CD14-positive monocyte (primary cell): ENCODE results near the gene XIRP2. TPM values are rescaled to one million over a fixed set of nuclear protein-coding genes. Genes with fewer than 3 reads are reported as not detected.

Experiments used
- DNase-seq, 3 donors: peaks; one replicate each; pipeline ENCODE4 v3.0.0-alpha.2; 2011 to 2022
- H2AFZ ChIP-seq: 2 replicates; pipeline ENCODE4 v1.6.0; 2012; ENCODE audit warnings: mild to moderate bottlenecking, low read depth, low read length, inconsistent platforms; ENCODE audit not compliant: insufficient read depth, poor library complexity, severe bottlenecking
- H3K27ac ChIP-seq, 2 donors: 1 replicate in 1 of 2; 2 replicates in 1 of 2; pipeline ENCODE4 v1.5.1; 2012 to 2013; ENCODE audit warnings: low read length in 2 of 2, control low read depth in 1 of 2, inconsistent platforms in 1 of 2, low read depth in 1 of 2, mild to moderate bottlenecking in 1 of 2
- H3K27me3 ChIP-seq, 2 donors: one replicate each; pipeline versions ENCODE4 v1.6.0 to v1.6.1; 2011 to 2013; ENCODE audit warnings: low read length in 2 of 2; ENCODE audit not compliant: control insufficient read depth in 2 of 2, insufficient read depth in 2 of 2
- H3K36me3 ChIP-seq, 2 donors: replicated peaks in 1 of 2; 1 replicate in 1 of 2; 2 replicates in 1 of 2; pipeline versions ENCODE4 v1.5.1 to v1.6.1; 2012 to 2013; ENCODE audit warnings: low read length in 2 of 2, control low read depth in 1 of 2, inconsistent platforms in 1 of 2, mild to moderate bottlenecking in 1 of 2; ENCODE audit not compliant: insufficient read depth in 2 of 2, control insufficient read depth in 1 of 2
- H3K4me1 ChIP-seq, 2 donors: 1 replicate in 1 of 2; 2 replicates in 1 of 2; pipeline versions ENCODE4 v1.5.1 to v1.6.1; 2012 to 2013; ENCODE audit warnings: low read length in 2 of 2, control low read depth in 1 of 2, inconsistent platforms in 1 of 2, mild to moderate bottlenecking in 1 of 2, moderate library complexity in 1 of 2; ENCODE audit not compliant: insufficient read depth in 2 of 2, control insufficient read depth in 1 of 2
- H3K4me2 ChIP-seq: replicated peaks from 2 replicates; pipeline ENCODE3; 2012; ENCODE audit warnings: low read length, moderate library complexity, mild to moderate bottlenecking; ENCODE audit not compliant: poor library complexity, severe bottlenecking; ENCODE audit errors: extremely low read depth
- H3K4me3 ChIP-seq, 3 experiments: fragments of 200-600 bp in 1 of 3; sonication (generic) in 1 of 3; replicated peaks in 1 of 3; 1 replicate in 2 of 3; 2 replicates in 1 of 3; pipeline ENCODE4 v1.5.1; 2011 to 2013; ENCODE audit warnings: low read length in 3 of 3, mild to moderate bottlenecking in 3 of 3, control low read depth in 2 of 3, low read depth in 2 of 3, inconsistent platforms in 1 of 3, moderate library complexity in 1 of 3
- H3K79me2 ChIP-seq: 2 replicates; pipeline ENCODE4 v1.6.0; 2012; ENCODE audit warnings: mild to moderate bottlenecking, control low read depth, inconsistent platforms, low read length, moderate library complexity; ENCODE audit not compliant: insufficient read depth
- H3K9ac ChIP-seq: 2 replicates; pipeline ENCODE4 v1.6.0; 2017; ENCODE audit warnings: low read length, mild to moderate bottlenecking; ENCODE audit not compliant: insufficient read depth, poor library complexity, severe bottlenecking
- H3K9me3 ChIP-seq, 2 donors: replicated peaks in 1 of 2; 1 replicate in 1 of 2; 2 replicates in 1 of 2; pipeline versions ENCODE4 v1.5.1 to v1.6.1; 2012 to 2013; ENCODE audit warnings: low read length in 2 of 2, control low read depth in 1 of 2; ENCODE audit not compliant: control insufficient read depth in 1 of 2, insufficient read depth in 1 of 2
- H4K20me1 ChIP-seq: 2 replicates; pipeline ENCODE4 v1.6.0; 2012; ENCODE audit warnings: mild to moderate bottlenecking, low read length, control low read depth, moderate library complexity; ENCODE audit not compliant: insufficient read depth
- H3K27ac Mint-ChIP-seq, 7 donors: one replicate each; pipeline ENCODE4 v1.8.0; 2020; ENCODE audit warnings: mild to moderate bottlenecking in 7 of 7, mixed read lengths in 7 of 7, moderate library complexity in 6 of 7, inconsistent platforms in 2 of 7
- H3K27me3 Mint-ChIP-seq, 3 donors: one replicate each; pipeline ENCODE4 v1.8.0; 2021 to 2022; ENCODE audit warnings: low read depth in 3 of 3, mild to moderate bottlenecking in 3 of 3, mixed read lengths in 3 of 3, moderate library complexity in 3 of 3, inconsistent platforms in 1 of 3
- H3K36me3 Mint-ChIP-seq, 2 donors: one replicate each; pipeline ENCODE4 v1.8.0; 2020; ENCODE audit warnings: mixed read lengths in 2 of 2, inconsistent platforms in 1 of 2, mild to moderate bottlenecking in 1 of 2
- H3K4me1 Mint-ChIP-seq: one replicate; pipeline ENCODE4 v1.8.0; 2020; ENCODE audit warnings: mild to moderate bottlenecking, mixed read lengths
- H3K4me3 Mint-ChIP-seq, 2 donors: one replicate each; pipeline ENCODE4 v1.8.0; 2020; ENCODE audit warnings: mild to moderate bottlenecking in 2 of 2, mixed read lengths in 2 of 2, moderate library complexity in 1 of 2
- H3K9me3 Mint-ChIP-seq, 7 donors: one replicate each; pipeline ENCODE4 v1.8.0; 2020 to 2022; ENCODE audit warnings: mixed read lengths in 7 of 7, mild to moderate bottlenecking in 6 of 7, moderate library complexity in 6 of 7, inconsistent platforms in 2 of 7
- CTCF ChIP-seq: fragments of 200-600 bp; IDR thresholded peaks from one replicate; pipeline ENCODE4 v1.8.0; 2022; ENCODE audit warnings: antibody characterized with exemption, mild to moderate bottlenecking
- WGBS: methylation state at CpG from one replicate; pipeline ENCODE4 v1.1.5; 2013; ENCODE audit warnings: missing lambda C conversion rate; ENCODE audit not compliant: insufficient coverage; 5-methylcytosine and 5-hydroxymethylcytosine counted together
- intact Hi-C, 2 donors: fragments of 100-400 bp; cut with micrococcal nuclease; formaldehyde crosslinking; loops; one replicate each; pipeline versions ENCODE4 v1.15.0 to v1.15.1; 2023
- polyA plus RNA-seq, 3 donors: library from polyadenylated mRNA; depleted of rRNA in 1 of 3; unstranded in 2 of 3; stranded (reverse) in 1 of 3; fragments of 300-500 nt in 2 of 3; fragments of >200 nt in 1 of 3; fragmentation: Illumina TruSeq in 2 of 3; gene quantifications; 1 replicate in 2 of 3; 2 replicates in 1 of 3; pipeline ENCODE4 v1.2.3, GENCODE V29; 2012 to 2021

The XIRP2 gene
- polyA plus RNA-seq, 3 donors = not detected

- Histone ChIP-seq H3K4me3 (no peak overlapping the region), H3K9me3 (no peaks in the 10 kb centered on the region), H3K27me3 (no peaks in the 10 kb centered on the region), H3K36me3 (no peaks in the 10 kb centered on the region), H3K27ac (no peak overlapping the region), H2AFZ (no peak overlapping the region), H3K79me2 (no peaks in the 10 kb centered on the region), H4K20me1 (no peaks in the 10 kb centered on the region), H3K9ac (no peak overlapping the region), H3K4me1 (no peaks in the 10 kb centered on the region), H3K4me2 (no peak overlapping the region)
- Mint-ChIP-seq H3K4me3 (no peak overlapping the region), H3K27ac (no peak overlapping the region), H3K27me3 (peaks cover 0 to 2% (median 0%) of the 10 kb centered on the region in 3 donors), H3K36me3 (no peaks in the 10 kb centered on the region), H3K9me3 (peaks cover 0 to 2% (median 0%) of the 10 kb centered on the region in 7 donors), H3K4me1 (peaks cover 2% of the 10 kb centered on the region)
- intact Hi-C loops = no loop called here
- no peak for DNase-seq
- no CpG with 5 or more reads among the region's 4 CpGs for WGBS
- TF ChIP-seq CTCF = no peak
These were observed 252.5 kb downstream of the XIRP2 start for GRCh38 chr2:167140767-167141166.

- no peaks in the 10 kb centered on the region for H3K36me3 Mint-ChIP-seq
- WGBS = 100% methylated on average over 2 of the region's 2 CpGs
- H2AFZ ChIP-seq = no peak overlapping the region
- no peaks in the 10 kb centered on the region for H4K20me1 ChIP-seq
- H3K4me1 Mint-ChIP-seq = no peaks in the 10 kb centered on the region
- H3K27ac Mint-ChIP-seq = no peak overlapping the region
- DNase-seq = no peak
- no peaks in the 10 kb centered on the region for H3K79me2 ChIP-seq
- no peak overlapping the region for H3K9ac ChIP-seq
- H3K9me3 Mint-ChIP-seq = peaks cover 0 to 2% (median 0%) of the 10 kb centered on the region in 7 donors
- H3K4me3 Mint-ChIP-seq = no peak overlapping the region
- no peak overlapping the region for H3K4me2 ChIP-seq
- intact Hi-C loops = no loop called here
- no peaks in the 10 kb centered on the region for H3K9me3 ChIP-seq
- TF ChIP-seq CTCF = no peak
- no peak overlapping the region for H3K27ac ChIP-seq
- H3K27me3 Mint-ChIP-seq = peaks cover 0 to 2% (median 0%) of the 10 kb centered on the region in 3 donors
- H3K4me1 ChIP-seq = no peaks in the 10 kb centered on the region
- no peak overlapping the region for H3K4me3 ChIP-seq
- H3K27me3 ChIP-seq = no peaks in the 10 kb centered on the region
- H3K36me3 ChIP-seq = no peaks in the 10 kb centered on the region
These were observed 254.3 kb downstream of the XIRP2 start for GRCh38 chr2:167142554-167142953.
